Gastroesophageal sphincter (tissue), 3 donors: ENCODE measurements around the gene ABCG1.

Experiments used
- EP300 ChIP-seq: sonication (generic); formaldehyde crosslinking; IDR thresholded peaks from one replicate; pipeline ENCODE4 v1.6.1; 2017; ENCODE audit warnings: antibody characterized with exemption, mild to moderate bottlenecking
- POLR2A ChIP-seq, 2 donors: fragments of 450-650 bp; IDR thresholded peaks; one replicate each; pipeline ENCODE4 v1.6.1; 2017; ENCODE audit warnings: antibody characterized with exemption in 2 of 2, mild to moderate bottlenecking in 2 of 2, moderate library complexity in 1 of 2
- POLR2AphosphoS5 ChIP-seq: sonication (generic); formaldehyde crosslinking; IDR thresholded peaks from one replicate; pipeline ENCODE4 v1.6.1; 2017; ENCODE audit warnings: antibody characterized with exemption
- TF ChIP-seq, protein P1 (sequence below), 4 experiments: fragments of 200-600 bp in 2 of 4; fragments of 450-650 bp in 2 of 4; sonication (generic) in 1 of 4; IDR thresholded peaks; one replicate each; pipeline ENCODE4 v1.5.1; 2017 to 2019; ENCODE audit warnings: antibody characterized with exemption in 4 of 4, mild to moderate bottlenecking in 2 of 4, moderate library complexity in 2 of 4

DNA sequence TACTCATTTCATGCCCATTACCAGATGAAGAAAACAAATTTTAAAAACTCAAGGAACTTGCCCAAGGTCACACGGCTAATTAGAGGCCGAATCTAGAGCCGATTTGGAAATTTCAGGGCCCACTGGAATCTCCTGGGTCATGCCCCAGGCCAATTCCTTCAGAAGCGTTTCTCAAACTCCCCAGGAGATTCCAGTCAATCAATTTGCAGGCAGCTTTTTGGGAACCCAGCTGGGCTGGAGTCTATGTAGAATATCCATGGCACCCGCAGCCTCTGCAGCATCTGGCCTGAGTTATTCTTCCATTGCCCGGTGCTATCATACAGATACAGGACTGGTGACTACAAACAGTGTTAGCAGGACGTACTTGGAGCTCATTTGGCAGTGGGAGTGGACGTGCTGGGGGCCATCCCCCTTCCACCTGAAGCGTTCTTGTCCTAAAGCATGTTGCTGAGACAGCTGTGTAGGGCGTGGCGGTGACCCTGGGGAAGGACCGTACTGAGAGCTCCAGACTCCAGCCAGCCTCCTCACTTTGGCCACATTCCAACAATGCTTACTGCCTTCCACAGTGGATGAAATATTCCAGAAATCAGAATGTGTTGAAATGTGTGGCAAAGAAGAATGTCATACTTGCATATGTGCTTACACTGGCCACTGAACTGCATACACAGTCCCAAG is 38.3 kb downstream of the ABCG1 start:
- TF ChIP-seq POLR2A (IDR thresholded peaks at IDR 0.05) (no peak), POLR2AphosphoS5 (no peak), EP300 (no peak)
- TF ChIP-seq, protein P1, sequence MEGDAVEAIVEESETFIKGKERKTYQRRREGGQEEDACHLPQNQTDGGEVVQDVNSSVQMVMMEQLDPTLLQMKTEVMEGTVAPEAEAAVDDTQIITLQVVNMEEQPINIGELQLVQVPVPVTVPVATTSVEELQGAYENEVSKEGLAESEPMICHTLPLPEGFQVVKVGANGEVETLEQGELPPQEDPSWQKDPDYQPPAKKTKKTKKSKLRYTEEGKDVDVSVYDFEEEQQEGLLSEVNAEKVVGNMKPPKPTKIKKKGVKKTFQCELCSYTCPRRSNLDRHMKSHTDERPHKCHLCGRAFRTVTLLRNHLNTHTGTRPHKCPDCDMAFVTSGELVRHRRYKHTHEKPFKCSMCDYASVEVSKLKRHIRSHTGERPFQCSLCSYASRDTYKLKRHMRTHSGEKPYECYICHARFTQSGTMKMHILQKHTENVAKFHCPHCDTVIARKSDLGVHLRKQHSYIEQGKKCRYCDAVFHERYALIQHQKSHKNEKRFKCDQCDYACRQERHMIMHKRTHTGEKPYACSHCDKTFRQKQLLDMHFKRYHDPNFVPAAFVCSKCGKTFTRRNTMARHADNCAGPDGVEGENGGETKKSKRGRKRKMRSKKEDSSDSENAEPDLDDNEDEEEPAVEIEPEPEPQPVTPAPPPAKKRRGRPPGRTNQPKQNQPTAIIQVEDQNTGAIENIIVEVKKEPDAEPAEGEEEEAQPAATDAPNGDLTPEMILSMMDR (IDR thresholded peaks at IDR 0.05), result no peak
